K562 (cell line): Measurements from ENCODE around the gene EFEMP2. TPM values are rescaled to one million over a fixed set of nuclear protein-coding genes. Genes with fewer than 3 reads are reported as not detected.
A peak's percentile ranks its signal among the peaks of the same experiment; 100 is the strongest.

Experiments used
- BCOR ChIP-seq: fragments of 450-650 bp; IDR thresholded peaks from 2 replicates; pipeline ENCODE4 v1.6.1; 2016
- CBX3 ChIP-seq, 2 experiments: IDR thresholded peaks; 1 replicate in 1 of 2; 2 replicates in 1 of 2; pipeline ENCODE4 v1.6.1; 2012; ENCODE audit warnings: inconsistent platforms in 2 of 2, low read length in 2 of 2, borderline replicate concordance in 1 of 2, control low read depth in 1 of 2
- ELF1 ChIP-seq: fragments of 200-800 bp; sonication (Bioruptor generic); IDR thresholded peaks from 2 replicates; pipeline ENCODE4 v1.6.1; 2016; ENCODE audit warnings: missing genetic modification characterization, missing compliant biosample characterization
- ETV6 ChIP-seq, 3 experiments: fragments of 150-350 bp in 1 of 3; sonication (generic) in 1 of 3; formaldehyde crosslinking in 1 of 3; IDR thresholded peaks; 2 replicates each; pipeline versions ENCODE4 v1.6.1 to v1.8.0; 2014 to 2022; ENCODE audit warnings: borderline replicate concordance in 2 of 3, low read depth in 2 of 3, antibody characterized with exemption in 1 of 3, low read length in 1 of 3, mild to moderate bottlenecking in 1 of 3, missing genetic modification reagents in 1 of 3
- HNRNPLL ChIP-seq: fragments of 200-400 bp; formaldehyde crosslinking; IDR thresholded peaks from 2 replicates; pipeline ENCODE4 v1.6.1; 2017; ENCODE audit warnings: low read length, low read depth, mild to moderate bottlenecking; ENCODE audit not compliant: poor library complexity, severe bottlenecking
- POLR2H ChIP-seq: IDR thresholded peaks from 2 replicates; pipeline ENCODE4 v1.6.1; 2016; ENCODE audit warnings: missing genetic modification characterization, low read depth, mild to moderate bottlenecking, control low read depth, missing compliant biosample characterization, moderate library complexity
- SMAD1 ChIP-seq: fragments of 150-350 bp; IDR thresholded peaks from 2 replicates; pipeline ENCODE4 v1.6.1; 2014; ENCODE audit warnings: low read length, low read depth; ENCODE audit not compliant: partially characterized antibody
- STAT5B ChIP-seq: fragments of 250-450 bp; sonication (Bioruptor Pico); IDR thresholded peaks from 2 replicates; pipeline ENCODE4 v1.8.0; 2021; ENCODE audit warnings: mild to moderate bottlenecking, inconsistent platforms
- TEAD1 ChIP-seq, 2 experiments: fragments of 450-650 bp in 1 of 2; sonication (generic) in 1 of 2; formaldehyde crosslinking; IDR thresholded peaks; 2 replicates each; pipeline versions ENCODE4 v1.4.0 to v1.8.0; 2020 to 2022; ENCODE audit warnings: mild to moderate bottlenecking in 2 of 2, missing genetic modification reagents in 1 of 2
- TEAD4 ChIP-seq, 2 experiments: sonication (generic) in 1 of 2; formaldehyde crosslinking in 1 of 2; IDR thresholded peaks; 2 replicates each; pipeline versions ENCODE4 v1.6.1 to v1.8.0; 2012 to 2022; ENCODE audit warnings: borderline replicate concordance in 1 of 2, inconsistent platforms in 1 of 2, low read length in 1 of 2, mild to moderate bottlenecking in 1 of 2, missing genetic modification reagents in 1 of 2
- U2AF1 ChIP-seq: fragments of 200-400 bp; formaldehyde crosslinking; optimal IDR thresholded peaks from 2 replicates; pipeline ENCODE3; 2017; ENCODE audit warnings: mild to moderate bottlenecking, low read depth, low read length, moderate library complexity
- ZC3H8 ChIP-seq: fragments of 450-650 bp; IDR thresholded peaks from 2 replicates; pipeline ENCODE4 v1.6.1; 2017
- ZKSCAN8 ChIP-seq: fragments of 200-800 bp; sonication (Bioruptor generic); IDR thresholded peaks from 2 replicates; pipeline ENCODE4 v1.6.1; 2016; ENCODE audit warnings: missing genetic modification characterization, missing compliant biosample characterization
- ZNF23 ChIP-seq: fragments of 250-450 bp; sonication (Bioruptor Pico); IDR thresholded peaks from 2 replicates; pipeline ENCODE4 v1.4.0; 2020; ENCODE audit warnings: mild to moderate bottlenecking
- ZNF354B ChIP-seq: fragments of 250-450 bp; sonication (Bioruptor Pico); IDR thresholded peaks from 2 replicates; pipeline ENCODE4 v1.4.0; 2020
- ZNF764 ChIP-seq: fragments of 250-450 bp; sonication (Bioruptor Pico); IDR thresholded peaks from 2 replicates; pipeline ENCODE4 v1.4.0; 2020; ENCODE audit warnings: low read depth, mild to moderate bottlenecking, moderate library complexity
- polyA plus RNA-seq, 8 experiments: library from polyadenylated mRNA; depleted of rRNA in 4 of 8; stranded (reverse) in 5 of 8; unstranded in 3 of 8; fragments of >200 nt; fragmentation: Nextera tagmentation in 2 of 8; fragmentation: Illumina TruSeq in 1 of 8; extraction: Ambion mirVana in 2 of 8; extraction: Trizol in 1 of 8; gene quantifications; 2 replicates each; pipeline versions ENCODE4 v1.2.1 to v1.2.3, GENCODE V29; 2011 to 2014; ENCODE audit warnings: inconsistent platforms in 1 of 8, missing spikeins in 1 of 8
- total RNA-seq, 7 experiments: library from RNA; depleted of rRNA in 6 of 7; stranded (reverse); fragments of >200 nt in 6 of 7; fragmentation: Illumina TruSeq in 2 of 7; extraction: Trizol in 2 of 7; gene quantifications; 2 replicates each; pipeline versions ENCODE4 v1.2.1 to v1.2.3, GENCODE V29; 2011 to 2021; ENCODE audit warnings: low replicate concordance in 1 of 7
- TF ChIP-seq, protein P1 (sequence below): fragments of 450-650 bp; IDR thresholded peaks from 2 replicates; pipeline ENCODE4 v1.6.1; 2017; ENCODE audit warnings: antibody characterized with exemption
- TF ChIP-seq, protein P2 (sequence below): fragments of 450-650 bp; conservative IDR thresholded peaks from 2 replicates; pipeline ENCODE4 v1.6.1; 2016; ENCODE audit warnings: missing genetic modification characterization, low read depth, mild to moderate bottlenecking, missing compliant biosample characterization, moderate library complexity
- TF ChIP-seq, protein P3 (sequence below): fragments of 450-650 bp; IDR thresholded peaks from 2 replicates; pipeline ENCODE4 v1.7.0; 2016; ENCODE audit warnings: borderline replicate concordance
- TF ChIP-seq, protein P4 (sequence below): IDR thresholded peaks from 2 replicates; pipeline ENCODE4 v1.6.1; 2012; ENCODE audit warnings: low read depth, low read length, improper control_type of control experiment, borderline replicate concordance

Gene EFEMP2
- total and polyA plus RNA-seq, 9 of the 15 experiments (the other 6 are each of a cell fraction or from before 2014, with no cell fraction given) = 0.07 to 2.9 (median 0.69) TPM; not detected in 1

DNA sequence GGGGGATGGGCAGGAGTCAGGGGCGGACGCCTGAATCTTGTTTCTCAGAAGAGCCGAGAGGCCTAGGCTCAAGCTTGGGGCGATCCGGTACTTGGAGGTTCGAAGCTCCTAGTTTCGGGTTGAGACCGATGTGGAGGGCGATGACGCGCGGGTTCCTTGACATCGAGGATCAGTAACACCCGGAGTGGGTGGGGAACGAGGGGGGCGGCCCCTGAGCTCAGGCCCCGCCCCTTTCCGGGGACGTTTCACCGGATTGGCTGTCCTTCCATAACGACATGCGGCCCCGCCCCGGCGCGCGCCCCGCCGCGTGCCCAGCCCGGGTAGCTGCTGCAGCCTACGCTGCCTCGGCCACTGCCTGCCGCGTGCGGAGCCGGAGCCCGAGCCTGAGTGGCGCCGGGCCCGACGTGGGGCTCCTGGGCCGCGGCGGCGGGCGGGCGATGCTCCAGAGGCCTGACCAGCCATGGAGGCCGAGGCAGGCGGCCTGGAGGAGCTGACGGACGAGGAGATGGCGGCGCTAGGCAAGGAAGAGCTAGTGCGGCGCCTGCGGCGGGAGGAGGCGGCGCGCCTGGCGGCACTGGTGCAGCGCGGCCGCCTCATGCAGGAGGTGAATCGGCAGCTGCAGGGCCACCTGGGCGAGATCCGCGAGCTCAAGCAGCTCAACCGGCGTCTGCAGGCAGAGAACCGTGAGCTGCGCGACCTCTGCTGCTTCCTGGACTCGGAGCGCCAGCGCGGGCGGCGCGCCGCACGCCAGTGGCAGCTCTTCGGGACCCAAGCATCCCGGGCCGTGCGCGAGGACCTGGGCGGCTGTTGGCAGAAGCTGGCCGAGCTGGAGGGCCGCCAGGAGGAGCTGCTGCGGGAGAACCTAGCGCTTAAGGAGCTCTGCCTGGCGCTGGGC, 18.0 kb upstream of the EFEMP2 start, which contains the start of gene CCDC85B (continued):
- TF ChIP-seq CBX3 (IDR thresholded peaks at IDR 0.05; ENCODE audit: borderline replicate concordance in 1 of 2, low read length in 2 of 2) (no peak), POLR2H (tag) (peak; percentile 71), TEAD4 (IDR thresholded peaks at IDR 0.05; ENCODE audit: low read length) (no peak; the same call in 1 of the 2 replicates), TEAD4 (CRISPR knock-in tag; IDR thresholded peaks at IDR 0.05; ENCODE audit: borderline replicate concordance) (no peak), ZNF23 (no peak), ZKSCAN8 (CRISPR knock-in tag) (no peak), TEAD1 (CRISPR knock-in tag; IDR thresholded peaks at IDR 0.05) (peak; percentile 35 to 61; a peak in 1 of 4 replicates), HNRNPLL (peak; percentile 30), BCOR (no peak), ZC3H8 (no peak), ZNF354B (CRISPR knock-in tag) (no peak), ETV6 (IDR thresholded peaks at IDR 0.05; ENCODE audit: borderline replicate concordance in 1 of 2, low read depth in 2 of 2, low read length in 1 of 2) (no peak), ETV6 (CRISPR knock-in tag; IDR thresholded peaks at IDR 0.05; ENCODE audit: borderline replicate concordance) (no peak; the same call in 1 of the 2 replicates), ELF1 (tag) (no peak), ZNF764 (CRISPR knock-in tag) (no peak), STAT5B (CRISPR knock-in tag) (no peak), SMAD1 (no peak), U2AF1 (peak; percentile 84)
- TF ChIP-seq, protein P1, sequence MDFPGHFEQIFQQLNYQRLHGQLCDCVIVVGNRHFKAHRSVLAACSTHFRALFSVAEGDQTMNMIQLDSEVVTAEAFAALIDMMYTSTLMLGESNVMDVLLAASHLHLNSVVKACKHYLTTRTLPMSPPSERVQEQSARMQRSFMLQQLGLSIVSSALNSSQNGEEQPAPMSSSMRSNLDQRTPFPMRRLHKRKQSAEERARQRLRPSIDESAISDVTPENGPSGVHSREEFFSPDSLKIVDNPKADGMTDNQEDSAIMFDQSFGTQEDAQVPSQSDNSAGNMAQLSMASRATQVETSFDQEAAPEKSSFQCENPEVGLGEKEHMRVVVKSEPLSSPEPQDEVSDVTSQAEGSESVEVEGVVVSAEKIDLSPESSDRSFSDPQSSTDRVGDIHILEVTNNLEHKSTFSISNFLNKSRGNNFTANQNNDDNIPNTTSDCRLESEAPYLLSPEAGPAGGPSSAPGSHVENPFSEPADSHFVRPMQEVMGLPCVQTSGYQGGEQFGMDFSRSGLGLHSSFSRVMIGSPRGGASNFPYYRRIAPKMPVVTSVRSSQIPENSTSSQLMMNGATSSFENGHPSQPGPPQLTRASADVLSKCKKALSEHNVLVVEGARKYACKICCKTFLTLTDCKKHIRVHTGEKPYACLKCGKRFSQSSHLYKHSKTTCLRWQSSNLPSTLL = no peak
- TF ChIP-seq, protein P2, sequence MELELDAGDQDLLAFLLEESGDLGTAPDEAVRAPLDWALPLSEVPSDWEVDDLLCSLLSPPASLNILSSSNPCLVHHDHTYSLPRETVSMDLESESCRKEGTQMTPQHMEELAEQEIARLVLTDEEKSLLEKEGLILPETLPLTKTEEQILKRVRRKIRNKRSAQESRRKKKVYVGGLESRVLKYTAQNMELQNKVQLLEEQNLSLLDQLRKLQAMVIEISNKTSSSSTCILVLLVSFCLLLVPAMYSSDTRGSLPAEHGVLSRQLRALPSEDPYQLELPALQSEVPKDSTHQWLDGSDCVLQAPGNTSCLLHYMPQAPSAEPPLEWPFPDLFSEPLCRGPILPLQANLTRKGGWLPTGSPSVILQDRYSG (tag) = no peak
- TF ChIP-seq, protein P3, sequence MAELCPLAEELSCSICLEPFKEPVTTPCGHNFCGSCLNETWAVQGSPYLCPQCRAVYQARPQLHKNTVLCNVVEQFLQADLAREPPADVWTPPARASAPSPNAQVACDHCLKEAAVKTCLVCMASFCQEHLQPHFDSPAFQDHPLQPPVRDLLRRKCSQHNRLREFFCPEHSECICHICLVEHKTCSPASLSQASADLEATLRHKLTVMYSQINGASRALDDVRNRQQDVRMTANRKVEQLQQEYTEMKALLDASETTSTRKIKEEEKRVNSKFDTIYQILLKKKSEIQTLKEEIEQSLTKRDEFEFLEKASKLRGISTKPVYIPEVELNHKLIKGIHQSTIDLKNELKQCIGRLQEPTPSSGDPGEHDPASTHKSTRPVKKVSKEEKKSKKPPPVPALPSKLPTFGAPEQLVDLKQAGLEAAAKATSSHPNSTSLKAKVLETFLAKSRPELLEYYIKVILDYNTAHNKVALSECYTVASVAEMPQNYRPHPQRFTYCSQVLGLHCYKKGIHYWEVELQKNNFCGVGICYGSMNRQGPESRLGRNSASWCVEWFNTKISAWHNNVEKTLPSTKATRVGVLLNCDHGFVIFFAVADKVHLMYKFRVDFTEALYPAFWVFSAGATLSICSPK = no peak
- TF ChIP-seq, protein P4, sequence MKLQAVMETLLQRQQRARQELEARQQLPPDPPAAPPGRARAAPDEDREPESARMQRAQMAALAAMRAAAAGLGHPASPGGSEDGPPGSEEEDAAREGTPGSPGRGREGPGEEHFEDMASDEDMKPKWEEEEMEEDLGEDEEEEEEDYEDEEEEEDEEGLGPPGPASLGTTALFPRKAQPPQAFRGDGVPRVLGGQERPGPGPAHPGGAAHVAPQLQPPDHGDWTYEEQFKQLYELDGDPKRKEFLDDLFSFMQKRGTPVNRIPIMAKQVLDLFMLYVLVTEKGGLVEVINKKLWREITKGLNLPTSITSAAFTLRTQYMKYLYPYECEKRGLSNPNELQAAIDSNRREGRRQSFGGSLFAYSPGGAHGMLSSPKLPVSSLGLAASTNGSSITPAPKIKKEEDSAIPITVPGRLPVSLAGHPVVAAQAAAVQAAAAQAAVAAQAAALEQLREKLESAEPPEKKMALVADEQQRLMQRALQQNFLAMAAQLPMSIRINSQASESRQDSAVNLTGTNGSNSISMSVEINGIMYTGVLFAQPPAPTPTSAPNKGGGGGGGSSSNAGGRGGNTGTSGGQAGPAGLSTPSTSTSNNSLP = no peak
